Kidney capillary endothelial cell (primary cell): ENCODE results near the gene TULP4.
"Not testable (repeated sequence)": the region's sequence is repeated elsewhere in the genome, so short reads cannot be mapped to it uniquely, and the experiment has no call there.

Experiments used
- DNase-seq: peaks from one replicate; pipeline ENCODE4 v3.0.0-alpha.2; 2018; ENCODE audit warnings: low spot score

The TULP4 gene

DNA sequence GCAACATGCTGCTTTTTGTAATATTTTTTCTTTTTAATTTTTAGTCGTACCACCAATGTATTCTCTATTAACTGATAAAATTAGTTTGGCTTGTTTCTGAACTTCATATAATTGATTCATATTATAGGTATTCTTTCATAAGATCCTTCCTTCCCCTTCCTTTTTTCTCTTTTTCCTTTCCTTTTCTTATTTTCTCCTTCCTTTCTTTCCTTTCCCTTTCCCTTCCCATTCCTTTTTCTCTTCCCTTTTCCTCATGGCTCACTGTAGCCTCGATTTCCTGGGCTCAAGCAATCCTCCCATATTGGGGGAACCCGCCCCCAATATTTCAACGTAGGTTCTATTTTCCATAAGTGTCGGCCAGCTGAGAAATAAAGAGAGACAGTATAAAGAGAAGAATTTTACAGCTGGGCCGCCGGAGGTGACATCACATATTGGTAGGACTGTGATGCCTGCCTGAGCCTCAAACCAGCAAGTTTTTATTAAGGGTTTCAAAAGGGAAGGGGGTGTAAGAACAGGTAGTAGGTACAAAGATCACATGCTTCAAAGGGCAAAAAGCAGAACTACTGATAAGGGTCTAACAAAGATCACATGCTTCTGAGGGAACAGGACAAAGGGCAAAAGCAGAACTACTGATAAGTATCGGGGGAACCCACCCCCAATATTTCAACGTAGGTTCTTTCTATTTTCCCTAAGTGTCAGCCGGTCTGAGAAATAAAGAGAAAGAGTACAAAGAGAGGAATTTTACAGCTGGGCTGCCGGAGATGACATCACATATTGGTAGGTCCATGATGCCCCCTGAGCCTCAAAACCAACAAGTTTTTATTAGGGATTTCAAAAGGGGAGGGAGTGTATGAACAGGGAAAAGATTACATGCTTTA is 16.1 kb upstream of the TULP4 start:
- DNase-seq, result not testable (repeated sequence)

GRCh38 chr6:158296854-158297324 is 15.4 kb upstream of the TULP4 start:
- DNase-seq, result not testable (repeated sequence)

DNA sequence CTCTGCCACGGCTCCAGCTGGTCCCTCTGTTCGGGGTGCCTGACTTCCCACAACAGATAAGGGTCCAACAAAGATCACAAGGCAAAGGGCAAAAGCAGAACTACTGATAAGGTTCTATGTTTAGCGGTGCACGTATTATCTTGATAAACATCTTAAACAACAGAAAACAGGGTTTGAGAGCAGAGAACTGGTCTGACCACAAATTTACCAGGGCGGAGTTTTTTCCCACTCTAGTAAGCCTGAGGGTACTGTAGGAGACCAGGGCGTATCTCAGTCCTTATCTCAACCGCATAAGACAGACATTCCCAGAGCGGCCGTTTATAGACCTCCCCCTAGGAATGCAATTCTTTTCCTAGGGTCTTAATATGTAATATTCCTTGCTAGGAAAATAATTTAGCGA is 14.6 kb upstream of the TULP4 start:
- DNase-seq, result not testable (repeated sequence)

GRCh38 chr6:158300306-158301143 is 11.7 kb upstream of the TULP4 start:
- not testable (repeated sequence) for DNase-seq

- DNase-seq, result not testable (repeated sequence)
Measured at GRCh38 chr6:158301561-158301960, 10.7 kb upstream of the TULP4 start.

- DNase-seq, result not testable (repeated sequence)
Measured at GRCh38 chr6:158302195-158302796, 10.0 kb upstream of the TULP4 start.

DNA sequence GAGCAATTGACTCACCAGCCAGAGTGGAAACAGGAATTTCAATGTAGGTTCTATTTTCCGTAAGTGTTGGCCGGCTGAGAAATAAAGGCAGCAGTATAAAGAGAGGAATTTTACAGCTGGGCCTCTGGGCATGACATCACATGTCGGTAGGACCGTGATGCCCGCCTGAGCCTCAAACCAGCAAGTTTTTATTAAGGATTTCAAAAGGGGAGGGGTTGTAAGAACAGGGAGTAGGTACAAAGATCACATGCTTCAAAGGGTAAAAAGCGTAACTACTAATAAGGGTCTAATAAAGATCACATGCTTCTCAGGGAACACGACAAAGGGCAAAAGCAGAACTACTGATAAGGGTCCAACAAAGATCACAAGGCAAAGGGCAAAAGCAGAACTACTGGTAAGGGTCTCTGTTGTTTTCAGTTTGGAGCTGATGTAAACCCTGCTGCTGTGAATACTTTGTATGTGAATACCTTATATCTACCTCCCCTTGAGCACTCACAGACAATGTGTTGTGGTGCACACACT is 9.0 kb upstream of the TULP4 start:
- no peak for DNase-seq

DNA sequence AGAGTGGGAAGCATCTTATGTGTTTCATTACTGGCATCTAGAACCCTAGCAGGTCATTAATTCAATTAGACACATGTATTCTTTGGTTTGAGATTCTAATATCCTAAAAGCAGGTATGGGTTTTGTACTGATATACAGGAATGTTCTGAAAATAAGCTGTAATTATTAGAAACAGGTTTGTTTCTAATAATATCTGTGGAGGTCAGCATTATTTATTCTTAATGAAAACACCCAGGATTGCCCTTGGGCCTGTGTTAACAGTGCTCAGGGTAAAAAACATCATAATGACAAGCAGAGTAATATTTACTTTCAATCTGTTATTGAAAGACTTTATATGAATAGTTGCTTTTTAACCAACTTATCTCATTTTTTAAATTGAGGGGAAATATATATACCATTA is 8.0 kb upstream of the TULP4 start:
- DNase-seq, result no peak

DNA sequence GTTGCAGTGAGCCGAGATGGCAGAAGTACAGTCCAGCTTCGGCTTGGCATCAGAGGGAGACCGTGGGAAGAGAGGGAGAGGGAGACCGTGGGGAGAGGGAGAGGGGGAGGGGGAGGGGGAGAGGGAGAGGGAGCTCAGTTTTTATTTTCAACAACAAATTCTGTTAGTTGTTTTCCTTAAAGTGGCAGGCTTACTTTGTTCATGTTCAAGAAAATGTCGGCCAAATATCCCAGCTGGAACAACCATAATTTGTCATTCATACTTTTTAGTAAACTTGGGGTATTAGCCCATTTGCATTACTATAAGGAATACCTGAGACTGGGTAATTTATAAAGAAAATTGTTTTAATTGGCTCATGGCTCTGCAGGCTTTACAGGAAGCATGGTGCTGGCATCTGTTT is 2.5 kb upstream of the TULP4 start:
- no peak for DNase-seq

DNA sequence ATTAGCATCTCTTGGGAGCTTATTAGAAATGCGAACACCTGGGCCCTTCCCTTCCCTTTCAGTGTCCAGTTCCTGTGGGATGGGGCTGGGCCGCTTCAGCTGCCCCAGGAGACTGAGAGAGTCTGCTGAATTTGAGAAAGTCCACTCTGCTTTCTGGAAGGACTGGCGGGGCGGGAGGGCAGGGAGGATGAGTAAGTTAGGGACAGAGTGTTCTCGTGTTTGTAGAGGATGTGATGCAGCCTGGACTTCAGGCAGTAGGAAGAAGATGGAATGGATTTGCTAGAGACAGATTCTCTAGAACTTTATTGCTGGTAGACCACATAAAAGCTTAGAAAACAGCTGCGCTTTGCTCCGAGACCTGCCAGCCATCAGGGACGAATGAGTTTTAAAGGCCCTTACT is 1.1 kb upstream of the TULP4 start:
- no peak for DNase-seq

- no peak for DNase-seq
Measured at GRCh38 chr6:158311626-158312025, 639 bp upstream of the TULP4 start.

DNA sequence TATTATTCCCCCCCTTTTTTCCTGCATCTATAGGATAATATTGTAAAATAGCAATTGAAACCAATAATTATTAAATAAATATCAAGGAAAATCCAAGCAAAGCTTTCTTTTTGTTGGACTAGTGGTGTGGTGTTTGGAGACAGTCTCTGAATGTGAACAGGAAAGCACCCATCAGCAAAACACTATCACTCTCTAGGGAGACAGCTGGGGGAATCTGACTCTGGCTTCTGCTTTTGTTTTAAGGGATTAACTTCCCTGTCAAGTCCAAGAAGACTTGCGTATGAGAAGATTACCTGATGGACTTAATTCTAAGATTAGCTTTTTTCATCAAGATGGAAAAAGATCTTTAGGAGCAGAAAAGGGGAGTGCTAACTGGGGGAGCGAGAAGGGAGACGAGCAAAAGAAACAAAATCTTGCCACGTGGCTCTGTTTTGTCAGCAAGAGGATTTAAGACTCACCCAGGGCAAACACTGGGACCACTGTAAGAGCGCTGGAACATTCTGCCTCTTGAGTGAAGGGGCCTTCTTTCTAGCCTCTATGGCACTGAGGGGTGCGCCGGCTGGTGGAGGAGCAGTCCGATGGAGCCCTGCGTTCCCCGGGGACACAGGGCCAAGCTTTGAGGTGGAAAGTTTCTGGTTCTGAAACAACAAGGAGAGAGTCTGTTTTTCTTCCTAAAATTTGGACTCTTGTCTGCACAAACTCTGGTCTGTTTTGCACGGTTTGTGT is 570 bp downstream of the TULP4 start:
- no peak for DNase-seq

DNA sequence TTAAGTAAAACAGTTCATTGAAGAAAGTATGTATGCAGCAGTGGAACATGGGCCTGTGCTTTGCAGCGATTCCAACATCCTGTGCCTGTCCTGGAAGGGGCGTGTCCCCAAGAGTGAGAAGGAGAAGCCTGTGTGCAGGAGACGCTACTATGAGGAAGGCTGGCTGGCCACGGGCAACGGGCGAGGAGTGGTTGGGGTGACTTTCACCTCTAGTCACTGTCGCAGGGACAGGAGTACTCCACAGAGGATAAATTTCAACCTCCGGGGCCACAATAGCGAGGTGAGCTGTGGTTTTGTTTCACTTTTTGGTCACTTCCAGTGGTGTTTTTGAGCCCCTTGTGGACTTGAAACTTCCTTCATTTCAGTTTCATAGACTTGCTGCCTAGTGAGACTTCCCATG is 1.7 kb downstream of the TULP4 start:
- no peak for DNase-seq

DNA sequence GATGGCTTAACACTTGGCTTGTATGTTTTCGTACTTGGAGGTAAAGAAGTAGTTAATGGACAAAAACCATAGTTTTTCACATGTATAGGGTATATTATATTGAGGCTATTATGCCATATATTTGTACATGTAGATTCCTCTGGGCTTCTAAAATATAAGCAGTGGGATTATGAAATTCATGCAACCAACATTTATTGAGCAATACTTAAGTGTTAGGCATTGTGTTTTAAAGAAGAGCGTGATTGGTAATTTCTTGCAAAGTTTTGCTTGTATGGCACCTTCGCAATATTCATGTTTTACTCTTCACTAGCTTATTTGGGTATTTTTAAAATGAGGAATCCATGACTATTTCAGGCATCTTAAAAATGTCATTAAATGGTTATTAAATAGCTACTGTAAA is 2.5 kb downstream of the TULP4 start:
- no peak for DNase-seq

DNA sequence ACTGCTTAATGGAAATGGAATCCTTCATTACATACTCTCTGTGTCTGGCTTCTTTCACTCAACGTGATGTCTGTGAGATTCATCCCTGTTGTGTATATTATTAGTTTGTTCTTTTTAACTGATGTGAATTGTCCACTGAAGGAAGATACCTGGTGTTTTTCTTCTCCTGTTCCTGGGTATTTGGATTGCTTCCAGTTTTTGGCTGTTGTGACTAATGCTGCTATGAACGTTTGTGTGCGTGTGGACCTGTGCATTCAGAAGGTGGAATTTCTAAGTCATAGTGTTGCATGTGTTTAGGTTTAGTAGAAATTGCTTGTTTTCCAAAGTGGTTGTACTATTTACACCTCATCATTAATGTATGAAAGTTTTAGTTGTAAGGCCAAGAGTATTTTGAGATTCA is 3.8 kb downstream of the TULP4 start:
- DNase-seq, result no peak

DNA sequence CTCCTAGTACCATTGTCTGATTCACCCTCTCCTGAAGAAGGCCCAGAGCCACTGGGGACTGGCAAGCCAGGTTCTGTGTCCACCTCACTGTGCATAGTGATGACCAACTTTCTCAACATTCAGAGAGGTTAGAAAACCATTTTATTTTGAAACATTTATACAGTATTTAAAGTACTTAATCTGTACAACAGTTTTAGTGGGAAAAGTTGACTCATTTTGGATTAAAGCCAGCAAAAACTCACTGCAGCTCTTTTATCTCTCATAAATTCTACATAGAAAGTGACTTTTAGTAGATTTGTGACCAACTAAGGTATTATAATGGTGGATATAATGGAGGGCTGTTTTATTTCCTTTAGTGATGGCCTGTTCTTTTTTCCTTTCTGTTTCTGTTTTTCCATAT is 9.7 kb downstream of the TULP4 start:
- DNase-seq, result no peak

GRCh38 chr6:158322400-158322723 is 10.1 kb downstream of the TULP4 start:
- no peak for DNase-seq

- no peak for DNase-seq
Measured at GRCh38 chr6:158322724-158323560, 10.7 kb downstream of the TULP4 start.

DNA sequence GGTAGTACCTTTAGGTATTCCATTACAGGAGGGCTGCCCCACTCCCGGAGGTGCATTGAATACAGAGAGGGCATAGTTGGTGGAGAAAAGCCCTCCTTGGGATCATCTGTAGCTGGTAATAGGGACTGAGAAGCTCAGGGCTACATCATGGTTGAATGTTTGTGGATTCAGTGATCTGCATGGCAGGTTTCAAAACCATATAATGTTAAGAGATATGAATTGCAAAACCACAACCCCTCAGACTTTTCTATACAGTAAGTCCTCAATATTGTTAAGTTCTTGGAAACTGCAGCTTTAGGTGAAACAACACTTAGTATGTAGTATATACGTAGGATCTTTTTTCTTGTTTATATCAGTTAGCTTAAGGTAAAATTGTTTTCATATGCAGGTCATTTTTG is 11.3 kb downstream of the TULP4 start:
- no peak for DNase-seq

GRCh38 chr6:158324136-158324535 is 11.9 kb downstream of the TULP4 start:
- no peak for DNase-seq

DNA sequence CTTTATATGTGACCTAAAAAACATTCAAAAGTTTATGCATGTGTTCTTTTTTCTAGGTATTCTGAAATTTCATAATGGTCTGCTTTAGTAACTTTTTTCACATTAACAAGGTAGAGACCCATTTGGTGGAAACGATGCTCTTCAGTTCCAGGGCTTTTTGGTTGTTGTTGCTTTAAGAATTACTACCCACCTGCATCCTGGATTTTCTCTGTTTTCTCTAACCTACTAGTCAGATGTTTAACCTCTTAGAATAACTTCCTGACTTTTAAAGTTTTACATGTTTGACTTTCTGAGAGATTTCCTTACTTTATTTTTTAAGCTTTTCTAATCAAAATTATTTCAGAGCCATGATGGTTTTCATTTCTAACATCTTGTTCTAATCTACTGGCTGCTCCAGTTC is 14.9 kb downstream of the TULP4 start:
- DNase-seq, result no peak
